GM12801 (cell line): Measurements from ENCODE around the gene SLC16A1.

ENCODE experiments used
- CTCF ChIP-seq: IDR thresholded peaks from one replicate; pipeline ENCODE4 v1.5.1; 2011; ENCODE audit warnings: control low read depth; ENCODE audit not compliant: insufficient read length; ENCODE audit errors: extremely low read depth

The SLC16A1 gene

DNA sequence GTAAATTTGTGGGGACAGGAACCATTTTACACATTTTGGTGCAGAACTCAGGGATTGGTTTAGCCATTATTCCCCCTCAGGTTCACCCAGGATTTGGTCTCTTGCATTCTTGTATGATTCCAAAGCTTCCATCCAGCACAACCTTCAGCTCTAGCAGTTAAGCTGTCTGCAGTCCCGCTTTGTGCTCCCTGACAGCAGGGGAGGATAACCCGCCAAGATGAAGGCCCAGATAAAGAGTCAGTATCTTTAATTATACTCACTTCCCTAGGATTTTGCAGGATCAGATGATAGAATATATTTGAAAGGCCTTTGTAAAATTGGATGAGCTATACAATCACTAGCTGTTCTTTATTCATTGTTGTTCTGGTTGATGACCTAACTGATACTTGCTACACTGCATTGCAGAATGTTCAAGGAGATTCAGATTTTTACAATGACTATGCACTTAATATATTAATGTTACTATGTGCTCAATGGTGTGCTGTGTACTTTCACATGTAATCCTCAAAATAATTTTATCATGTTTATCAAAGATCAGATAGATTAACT, 49.8 kb downstream of the SLC16A1 start:
- TF ChIP-seq CTCF: no peak

DNA sequence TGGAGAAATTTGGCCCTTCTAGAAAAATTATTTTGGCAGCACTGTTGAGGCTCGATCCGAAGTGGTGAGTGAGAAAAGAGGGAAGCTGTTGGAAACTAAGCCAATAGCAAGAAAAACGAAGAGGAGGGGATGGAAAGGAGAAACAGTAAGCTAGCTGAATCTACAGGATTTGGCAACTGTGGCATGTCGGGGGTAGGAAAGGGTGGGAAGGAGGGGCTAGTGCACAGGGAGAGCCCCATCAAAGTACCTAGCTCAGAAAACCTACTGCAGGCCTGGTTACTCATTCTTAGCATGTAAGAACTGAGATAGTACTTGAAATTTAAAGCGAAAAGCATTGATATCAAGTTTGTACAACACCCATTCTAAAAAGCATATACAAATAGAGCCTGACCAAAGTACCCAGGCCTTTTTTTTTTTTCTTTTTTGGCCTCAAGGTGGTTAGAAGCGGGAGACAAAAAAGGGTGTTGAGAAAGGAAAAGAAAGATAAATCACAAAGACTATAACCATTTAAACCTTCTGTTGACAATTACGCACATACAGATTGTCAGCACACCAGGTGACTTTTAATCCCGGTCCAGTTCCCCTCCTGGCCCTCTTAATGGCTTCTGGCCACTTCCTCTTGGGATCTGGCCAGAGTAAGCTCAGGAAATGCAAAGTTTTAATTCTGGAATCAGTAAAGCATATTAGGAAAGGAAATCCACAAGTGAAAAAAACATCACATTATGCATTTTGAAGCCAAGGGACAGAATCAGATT, 50.4 kb downstream of the SLC16A1 start:
- no peak for TF ChIP-seq CTCF

- TF ChIP-seq CTCF: no peak
Measured at GRCh38 chr1:112904831-112905261, 51.1 kb downstream of the SLC16A1 start.

DNA sequence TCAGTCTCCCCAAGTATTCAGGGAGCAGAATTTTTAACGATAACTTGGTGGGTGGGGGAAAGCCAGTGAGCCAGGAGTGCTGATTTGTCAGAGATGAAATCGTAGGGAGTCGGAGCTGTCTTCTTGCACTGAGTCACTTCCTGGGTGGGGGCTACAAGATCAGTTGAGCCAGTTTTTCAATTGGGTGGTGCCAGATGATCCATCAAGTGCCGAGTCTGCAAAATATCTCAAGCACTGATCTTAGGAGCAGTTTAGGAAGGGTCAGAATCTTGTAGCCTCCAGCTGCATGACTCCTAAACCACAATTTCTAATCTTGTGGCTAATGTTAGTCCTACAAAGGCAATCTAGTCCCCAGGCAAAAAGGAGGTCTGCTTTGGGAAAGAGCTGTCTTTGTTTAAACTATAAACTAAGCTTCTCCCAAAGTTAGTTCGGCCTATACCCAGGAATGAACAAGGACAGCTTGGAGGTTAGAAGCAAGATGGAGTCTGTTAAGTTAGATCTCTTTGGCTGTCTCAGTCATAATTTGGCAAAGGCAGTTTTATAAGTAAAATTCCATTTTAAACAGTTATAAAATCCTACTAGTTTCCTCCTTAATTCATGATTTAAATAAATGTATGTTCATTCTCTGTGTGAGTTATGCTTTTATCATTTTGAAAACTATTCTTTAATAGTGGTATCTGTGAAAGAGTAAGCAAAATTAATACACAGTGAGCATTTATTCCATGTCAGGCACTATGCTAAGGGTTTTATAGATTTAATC, 51.7 kb downstream of the SLC16A1 start:
- no peak for TF ChIP-seq CTCF

- TF ChIP-seq CTCF: no peak
Measured at GRCh38 chr1:112902221-112902620, 53.8 kb downstream of the SLC16A1 start.

GRCh38 chr1:112901387-112901786, 54.6 kb downstream of the SLC16A1 start:
- no peak for TF ChIP-seq CTCF

- no peak for TF ChIP-seq CTCF
Measured at GRCh38 chr1:112896783-112897182, 59.2 kb downstream of the SLC16A1 start.
